Ramos (cell line): ENCODE results near the gene RAB3A.
"Not testable (repeated sequence)": the region's sequence is repeated elsewhere in the genome, so short reads cannot be mapped to it uniquely, and the experiment has no call there.

Experiments
- in situ Hi-C: fragments of 300-500 bp; cut with MboI; formaldehyde crosslinking; loops from one replicate; pipeline ENCODE4 v1.14.3; 2022; ENCODE audit warnings: low sequenced_read_pairs; ENCODE audit not compliant: unreplicated experiment

RAB3A gene

DNA sequence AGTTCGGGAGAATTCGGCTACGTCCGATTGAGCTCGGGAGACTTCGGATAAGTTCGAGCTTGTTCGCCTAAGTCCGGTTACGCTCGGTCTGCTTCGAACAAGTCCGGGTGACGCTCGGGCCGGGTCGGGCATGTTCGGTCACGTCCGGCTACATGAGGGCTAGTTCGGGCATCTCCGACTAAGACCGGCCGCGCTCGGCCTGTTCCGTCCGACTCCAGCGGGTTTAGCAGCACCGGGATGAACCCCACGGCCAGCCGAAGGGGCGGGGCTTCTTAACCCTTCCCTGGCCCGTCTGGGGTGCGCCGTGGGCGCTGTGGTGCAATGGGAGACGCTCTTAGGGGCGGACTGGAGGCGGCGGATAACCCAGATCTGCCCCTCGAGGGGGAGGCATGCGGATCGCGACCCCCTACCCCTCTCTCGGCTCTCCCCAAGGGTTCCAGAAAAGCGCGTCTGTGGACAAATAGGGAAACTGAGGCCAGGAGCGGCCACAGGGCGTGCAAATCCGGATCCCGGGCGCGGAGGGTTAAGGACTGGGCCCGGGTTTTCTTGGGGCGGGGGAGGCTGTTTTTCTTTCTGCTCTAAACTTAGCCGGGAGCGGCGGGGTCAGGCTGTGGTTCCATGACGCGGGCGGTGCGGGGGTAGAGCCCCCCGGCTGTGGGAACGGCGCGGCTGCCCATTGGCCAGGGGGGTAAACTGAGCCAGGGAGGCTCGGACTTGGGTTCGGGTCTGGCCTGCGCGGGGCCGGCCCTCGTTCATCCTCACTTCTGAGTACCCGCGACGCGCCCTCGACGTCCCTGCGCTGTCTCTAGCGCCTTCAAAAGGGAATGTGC is 20.9 kb upstream of the RAB3A start:
- in situ Hi-C loops: no loop called here

DNA sequence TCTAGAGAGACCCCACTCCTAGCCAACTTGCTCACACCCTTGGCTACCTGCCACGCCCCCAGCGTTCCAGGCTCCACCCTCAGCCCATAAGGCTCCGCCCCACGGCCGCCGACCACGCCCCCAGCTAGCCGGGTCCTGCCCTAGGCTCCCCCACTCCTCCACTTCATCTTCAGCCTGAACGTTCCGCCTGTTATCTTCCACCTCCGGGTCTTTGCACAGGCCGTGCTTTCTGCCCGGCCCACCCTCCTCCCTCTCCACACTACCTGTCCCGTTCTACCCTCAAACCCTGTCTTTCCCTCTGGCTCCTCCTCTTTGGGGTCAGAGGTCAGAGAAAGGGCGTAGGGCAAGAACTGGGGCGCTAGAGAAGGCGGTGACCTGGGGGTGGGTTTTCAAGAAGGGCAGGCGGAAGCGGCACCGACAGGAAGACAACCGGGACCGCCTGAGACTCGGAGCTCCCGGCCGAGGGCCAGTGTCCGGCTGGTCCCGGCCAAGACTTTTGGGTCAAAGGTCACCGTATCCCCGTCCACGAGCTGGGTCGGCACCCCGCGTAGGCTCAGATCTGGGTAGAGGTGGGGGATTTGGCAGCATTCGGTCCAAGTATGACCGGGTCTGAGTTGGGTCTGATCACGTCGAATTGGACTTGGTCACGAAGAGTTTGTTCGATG is 20.1 kb upstream of the RAB3A start:
- in situ Hi-C loops: no loop called here

DNA sequence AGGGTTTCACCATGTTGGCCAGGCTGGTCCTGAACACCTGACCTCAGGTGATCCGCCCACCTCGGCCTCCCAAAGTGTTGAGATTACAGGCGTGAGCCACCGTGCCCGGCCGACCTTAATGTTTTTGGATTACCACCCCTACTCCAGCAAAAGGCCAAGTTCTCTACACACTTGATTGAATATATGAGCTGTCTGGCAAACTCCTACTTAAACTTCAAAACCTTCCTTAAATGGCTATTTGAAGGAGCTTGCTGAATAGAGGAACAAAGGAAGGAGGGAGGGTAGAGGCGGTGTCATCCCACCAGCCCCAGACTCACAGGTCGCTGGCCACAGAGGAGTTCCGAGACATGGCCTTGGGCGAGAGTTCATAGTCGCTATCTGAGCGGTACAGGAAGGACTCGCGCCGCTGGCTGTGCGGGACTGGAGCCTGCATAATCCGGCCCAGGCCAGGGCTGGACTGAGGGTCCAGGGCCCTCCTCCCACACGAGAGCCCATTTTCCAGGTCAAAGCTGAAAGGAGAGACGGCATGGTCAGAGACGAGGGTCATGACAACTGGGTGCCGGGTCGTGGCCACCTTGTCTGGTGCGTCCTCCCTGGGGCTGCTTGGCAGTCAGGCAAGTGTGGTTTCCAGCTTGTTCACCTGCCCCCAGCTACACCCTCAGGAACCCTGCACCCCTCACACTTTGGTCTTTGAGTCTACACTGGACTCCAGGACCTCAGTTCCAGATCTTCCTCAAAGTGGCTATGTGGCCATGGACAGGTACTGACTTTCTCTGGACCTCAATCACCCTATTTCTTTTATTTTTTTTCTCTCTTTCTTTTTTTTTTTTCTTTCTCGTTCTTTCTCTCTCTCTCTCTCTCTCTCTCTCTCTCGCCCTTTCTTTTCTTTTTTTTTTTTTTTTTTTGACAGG is 18.2 kb upstream of the RAB3A start:
- in situ Hi-C loops: no loop called here

DNA sequence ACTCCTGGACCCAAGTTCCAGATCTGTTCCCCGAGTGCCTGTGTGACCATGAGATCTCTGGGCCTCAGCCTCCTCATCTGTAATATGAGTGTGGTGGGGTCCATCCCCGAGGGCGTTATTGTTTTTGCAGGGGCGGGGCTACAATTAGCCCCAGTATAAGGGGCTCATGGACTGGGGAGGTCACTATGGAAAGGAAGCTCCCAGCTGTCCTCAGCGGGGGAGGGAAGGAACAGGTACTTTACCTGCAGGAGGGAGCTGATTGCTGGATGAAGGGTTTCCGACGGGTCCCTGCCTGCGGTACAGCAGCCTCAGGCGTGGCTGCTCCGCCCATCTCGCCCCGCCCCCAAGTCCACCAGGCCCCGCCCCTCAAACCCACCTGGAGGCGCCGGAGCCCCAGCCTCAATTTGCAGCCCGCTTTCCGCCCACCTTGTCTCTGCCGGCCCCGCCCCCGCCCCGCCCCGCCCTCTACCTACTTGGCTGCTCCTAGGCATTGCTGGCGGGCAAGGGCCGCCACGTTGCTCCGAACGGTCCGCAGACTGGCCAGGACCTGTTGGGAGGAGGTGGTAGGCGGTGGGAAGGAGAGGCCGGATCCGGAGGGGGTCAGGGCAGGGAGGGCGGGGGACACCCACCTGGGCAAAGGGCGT is 16.9 kb upstream of the RAB3A start:
- in situ Hi-C loops: no loop called here

DNA sequence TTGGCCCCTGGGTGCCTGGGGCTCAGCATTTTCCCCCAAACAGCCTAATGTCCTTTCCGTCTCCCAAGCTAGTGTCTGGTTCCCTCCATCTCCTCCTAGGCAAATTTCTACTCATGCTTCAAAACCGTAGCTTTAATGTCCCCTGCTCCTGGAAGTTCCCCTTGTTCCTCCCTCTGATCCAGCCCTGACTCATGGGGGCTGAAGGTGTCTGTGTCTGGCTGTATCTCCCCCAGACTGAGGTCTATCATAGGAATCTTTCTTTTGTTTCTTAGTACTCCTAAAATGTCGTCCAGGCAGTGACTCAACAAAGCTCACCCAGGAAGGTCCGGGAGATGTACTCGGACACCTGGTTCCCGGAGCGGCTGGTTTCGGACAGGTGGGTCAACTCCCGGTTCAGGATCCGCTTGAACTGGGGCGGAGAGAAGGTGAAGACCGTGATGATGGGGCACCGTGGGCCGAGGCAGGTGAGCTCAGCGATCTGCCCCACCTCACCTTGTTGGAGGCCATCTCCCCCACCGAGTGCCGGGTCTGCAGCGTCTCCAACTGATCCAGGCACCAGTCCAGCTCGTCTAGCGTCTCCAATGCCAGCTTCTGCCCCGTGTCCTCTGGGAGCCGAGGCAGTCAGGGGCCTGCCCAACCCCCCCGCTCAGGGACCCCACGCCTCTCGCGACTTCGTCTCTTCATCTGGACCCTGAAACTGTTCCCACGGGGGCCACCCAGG is 16.2 kb upstream of the RAB3A start:
- in situ Hi-C loops: no loop called here

DNA sequence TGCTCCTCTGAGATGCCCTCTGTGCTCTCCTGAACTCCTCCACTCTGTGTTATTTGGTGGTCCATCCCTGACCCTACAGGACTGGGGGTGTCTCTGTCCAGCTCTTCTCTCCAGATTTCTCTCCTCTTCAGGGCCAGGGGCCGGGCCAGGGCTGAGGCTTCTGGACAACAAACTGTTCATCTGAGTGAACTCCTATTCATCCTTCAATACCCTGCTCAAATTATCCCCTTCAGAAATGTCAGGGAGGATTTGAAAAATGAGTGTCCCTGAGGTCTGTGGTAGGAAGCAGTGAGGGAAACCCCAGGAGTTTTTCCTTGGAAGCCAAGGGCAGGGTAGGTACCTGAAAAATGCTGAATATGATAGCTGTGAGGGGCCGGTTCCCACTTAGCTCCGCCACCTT is 14.8 kb upstream of the RAB3A start:
- in situ Hi-C loops: no loop called here

DNA sequence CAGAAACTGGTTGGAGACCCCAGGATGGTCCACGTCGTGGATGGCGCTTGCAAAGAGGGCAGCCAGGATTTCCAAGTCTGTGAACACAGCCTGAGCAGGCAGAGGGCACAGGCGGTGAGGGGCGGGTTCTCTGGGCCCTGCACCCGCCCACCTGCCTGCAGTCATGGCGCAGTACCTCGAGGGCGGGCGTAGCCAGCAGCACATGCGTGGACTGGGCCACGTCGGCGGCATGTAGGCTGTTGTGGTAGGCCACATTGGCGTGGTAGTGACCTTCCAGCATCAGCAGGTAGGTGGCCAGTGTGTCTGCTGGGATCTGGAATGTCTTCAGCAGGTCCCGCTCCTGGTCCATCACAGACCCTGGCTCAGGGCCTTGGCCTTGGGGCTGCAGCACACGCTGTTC is 14.3 kb upstream of the RAB3A start:
- in situ Hi-C loops: no loop called here

DNA sequence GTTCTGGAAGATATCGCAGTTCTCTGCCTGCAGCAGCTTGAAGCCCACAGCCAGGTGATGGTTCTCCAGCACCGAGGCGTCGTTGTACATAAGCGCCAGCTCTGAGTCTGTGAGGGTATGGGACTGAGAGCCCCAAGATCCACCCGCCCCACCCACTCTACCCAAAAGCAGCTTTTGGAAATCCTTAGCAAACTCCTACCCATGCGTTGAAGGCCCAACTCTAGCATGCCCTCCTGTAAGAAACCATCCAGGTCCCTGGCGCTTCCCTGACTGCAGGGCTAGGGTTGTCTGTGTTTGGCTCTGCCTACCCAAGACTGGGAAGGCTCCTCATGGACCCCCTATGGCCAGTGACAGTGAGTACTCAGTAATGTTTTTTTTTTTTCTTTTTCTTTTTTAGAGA is 12.9 kb upstream of the RAB3A start:
- in situ Hi-C loops: no loop called here

DNA sequence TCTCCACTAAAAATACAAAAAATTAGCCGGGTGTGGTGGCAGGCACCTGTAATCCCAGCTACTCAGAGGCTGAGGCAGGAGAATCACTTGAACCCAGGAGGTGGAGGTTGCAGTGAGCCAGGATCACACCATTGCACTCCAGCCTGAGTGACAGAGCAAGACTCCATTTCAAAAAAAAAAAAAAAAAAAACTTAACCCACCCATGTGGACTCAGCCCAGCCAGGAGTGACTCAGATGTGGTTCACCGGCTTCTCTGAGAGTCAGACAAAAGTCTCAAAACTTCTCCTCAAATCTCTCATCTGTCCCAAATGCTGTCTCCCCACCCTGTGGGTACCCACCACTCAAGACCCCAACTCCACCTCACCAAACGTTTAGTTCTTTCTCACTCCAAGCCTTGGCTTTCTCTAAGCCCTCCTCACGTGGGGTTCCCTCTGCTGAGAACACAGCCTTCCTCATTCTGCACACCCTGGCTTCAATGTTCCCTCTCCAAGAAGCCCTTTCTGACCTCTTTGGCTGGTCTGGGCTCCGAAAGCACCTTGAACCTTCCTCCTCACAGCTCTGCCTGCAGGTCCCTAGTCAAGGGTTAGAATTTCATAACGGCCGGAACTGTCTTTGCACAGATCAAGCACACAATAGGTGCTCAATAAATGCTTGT is 11.1 kb upstream of the RAB3A start:
- in situ Hi-C loops: no loop called here

DNA sequence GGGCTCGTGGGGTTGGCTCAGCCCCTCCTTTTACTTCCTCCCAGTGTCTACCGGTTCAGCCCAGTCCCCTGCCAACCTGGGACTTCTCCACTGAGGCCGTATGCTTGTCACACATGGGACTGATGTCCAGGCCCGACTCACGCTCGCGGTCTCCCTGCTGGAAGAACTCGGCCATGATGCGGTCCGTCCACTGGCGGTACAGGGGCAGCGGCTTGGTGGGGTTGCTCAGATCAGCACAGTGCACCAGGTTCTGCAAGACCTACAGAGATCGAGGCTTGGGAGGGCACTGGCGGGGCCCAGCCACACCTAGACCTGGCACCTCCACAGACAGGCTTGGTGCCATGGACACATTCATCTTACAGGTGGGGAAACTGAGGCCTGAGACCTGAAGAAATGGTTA is 7.8 kb upstream of the RAB3A start:
- in situ Hi-C loops: no loop called here

DNA sequence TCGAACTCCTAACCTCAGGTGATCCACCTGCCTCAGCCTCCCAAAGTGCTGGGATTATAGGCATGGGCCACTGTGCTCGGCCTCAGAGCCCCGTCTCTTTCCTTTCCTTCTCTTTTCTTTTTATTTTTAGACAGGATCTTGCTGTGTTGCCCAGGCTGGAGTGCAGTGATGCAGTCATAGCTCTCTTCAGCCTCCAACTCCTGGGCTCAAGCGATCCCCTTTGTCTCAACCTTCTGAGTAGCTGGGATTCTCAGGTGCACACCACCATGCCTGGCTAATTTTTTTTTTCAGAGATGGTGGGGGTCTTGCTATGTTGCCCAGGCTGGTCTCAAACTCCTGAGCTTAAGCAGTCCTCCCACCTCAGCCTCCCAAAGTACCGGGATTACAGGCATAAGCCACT is 6.1 kb upstream of the RAB3A start:
- in situ Hi-C loops: not testable (repeated sequence)

DNA sequence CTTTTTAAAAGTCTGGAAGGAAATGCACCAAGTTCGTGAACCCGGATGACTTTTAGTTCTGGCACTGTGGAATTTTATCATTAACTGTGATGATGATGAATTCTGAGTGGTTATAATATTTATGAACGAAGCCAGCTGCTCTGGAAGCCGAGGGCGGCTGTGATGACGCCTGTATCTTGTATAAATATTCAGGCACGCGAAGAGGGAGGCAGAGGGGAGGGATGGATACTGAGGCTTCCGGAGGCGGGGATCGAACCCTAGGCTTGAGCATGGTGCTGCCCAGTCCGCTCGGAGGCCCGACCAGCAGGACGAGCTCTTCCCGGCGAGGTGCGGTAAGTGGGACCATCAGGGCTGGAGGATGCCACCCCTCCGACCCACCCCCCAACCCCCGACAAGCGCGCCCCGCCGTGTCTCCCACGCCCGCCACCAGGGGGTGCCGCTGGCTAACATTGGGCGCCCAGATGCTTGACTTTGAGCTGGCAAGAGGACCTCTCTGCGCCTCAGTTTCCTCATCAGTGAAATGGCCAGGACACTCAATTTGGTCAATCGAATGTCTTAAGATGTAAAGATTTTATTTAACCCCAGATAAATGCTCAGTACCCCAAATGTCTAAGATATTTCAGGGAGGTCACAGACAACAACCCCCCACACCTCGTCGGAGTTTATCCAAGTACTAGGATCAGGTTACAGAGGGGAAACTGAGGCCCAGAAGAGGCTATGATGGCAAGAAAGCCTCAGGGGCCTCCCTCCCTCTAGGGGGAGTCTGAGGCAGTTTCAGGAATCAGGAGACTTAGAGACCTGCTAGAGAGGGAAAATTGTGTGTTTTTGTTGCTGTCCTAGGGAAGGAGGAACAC is 4.5 kb upstream of the RAB3A start:
- in situ Hi-C loops: no loop called here

DNA sequence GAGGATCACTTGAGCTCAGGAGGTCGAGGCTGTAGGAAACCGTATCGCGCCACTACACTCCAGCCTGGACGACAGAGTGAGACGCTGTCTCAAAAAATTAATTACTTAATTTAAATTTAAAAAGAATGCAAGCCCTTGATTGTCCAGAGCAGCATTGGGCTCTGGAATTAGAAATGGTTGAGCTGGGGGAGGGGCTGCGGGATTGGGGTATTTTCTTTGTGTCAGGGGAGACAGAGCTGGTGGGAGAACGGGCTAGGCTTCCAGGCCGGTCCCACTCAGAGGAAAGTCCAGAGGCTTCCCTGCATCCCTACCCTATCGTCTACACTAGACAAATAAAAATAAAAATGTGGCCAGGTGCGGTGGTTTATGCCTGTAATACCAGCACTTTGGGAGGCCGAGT is 2.2 kb upstream of the RAB3A start:
- in situ Hi-C loops: no loop called here

DNA sequence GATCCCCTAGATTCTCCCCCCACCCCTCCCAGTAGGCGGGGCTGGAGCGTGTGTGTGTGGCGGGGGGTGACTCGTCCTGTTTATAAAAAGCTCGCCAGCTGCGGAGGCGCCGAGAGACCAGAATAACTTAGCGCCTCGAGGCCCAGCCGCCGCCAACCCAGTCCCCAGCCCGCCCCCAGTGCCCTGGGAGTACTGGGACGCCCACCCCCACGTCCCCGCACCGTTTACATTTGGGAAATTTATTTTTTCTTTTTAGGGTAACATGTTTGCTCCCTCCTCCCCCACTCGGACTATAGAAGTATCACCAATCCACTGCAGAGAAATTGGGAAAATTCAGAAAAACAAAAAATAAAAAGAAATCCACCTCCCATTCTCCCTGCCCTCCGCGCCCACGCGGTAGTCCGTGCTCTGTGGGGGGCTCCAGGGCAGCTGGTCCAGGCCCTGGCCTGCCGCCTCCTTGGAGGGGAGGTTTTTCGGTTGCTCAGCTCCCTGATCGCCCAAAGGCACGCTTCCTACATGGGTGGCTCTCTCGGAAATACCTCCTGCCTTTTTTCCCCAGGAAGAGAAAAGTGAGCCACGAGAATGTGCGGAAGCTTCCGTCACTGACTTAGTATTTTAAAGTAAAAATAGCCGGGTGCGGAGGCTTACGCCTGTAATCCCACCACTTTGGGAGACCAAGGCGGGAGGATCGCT is 1.5 kb upstream of the RAB3A start:
- in situ Hi-C loops: no loop called here

DNA sequence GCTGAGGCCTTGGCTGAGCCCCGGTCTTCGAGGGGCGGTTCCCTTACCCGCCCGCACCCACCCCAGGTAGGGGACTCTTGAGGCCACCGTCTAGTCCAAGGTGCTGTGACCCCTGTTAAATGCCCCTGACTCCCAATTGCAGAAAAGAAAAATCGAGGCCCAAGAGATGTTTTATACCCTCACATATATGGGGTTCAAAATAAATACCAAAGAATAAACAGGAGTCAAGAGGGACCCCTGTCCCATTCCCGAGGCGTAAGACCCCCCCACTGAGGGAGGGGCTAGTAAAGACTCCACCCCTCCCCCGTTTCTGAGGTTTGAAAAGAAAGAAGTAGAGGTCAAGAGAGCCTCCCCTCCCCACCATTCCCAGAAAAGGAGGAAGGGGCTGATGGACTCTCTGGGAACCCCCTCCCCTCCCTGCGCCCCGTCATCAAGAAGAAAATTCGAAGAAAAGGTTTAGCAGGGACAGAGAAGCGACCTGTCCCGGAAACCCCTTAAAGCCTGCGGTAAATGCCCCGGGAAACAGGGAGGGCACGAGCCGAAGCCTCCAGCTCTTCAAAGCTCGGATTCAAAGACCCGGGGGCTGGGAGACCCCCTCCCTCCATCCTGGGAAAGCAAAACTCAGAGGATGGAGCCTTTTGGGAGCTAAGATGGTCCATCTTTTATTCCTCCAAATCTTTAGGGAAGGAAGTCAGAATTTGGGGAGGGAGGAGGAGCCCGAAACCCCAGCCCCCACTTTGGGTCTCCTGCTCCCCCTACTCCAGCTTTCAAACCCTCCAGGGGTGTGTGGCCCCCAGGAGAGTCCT is 755 bp upstream of the RAB3A start:
- in situ Hi-C loops: loop anchor here (5.0 kb wide), 1 partner anchor 203 kb away; no protein-coding TSS in a partner anchor

DNA sequence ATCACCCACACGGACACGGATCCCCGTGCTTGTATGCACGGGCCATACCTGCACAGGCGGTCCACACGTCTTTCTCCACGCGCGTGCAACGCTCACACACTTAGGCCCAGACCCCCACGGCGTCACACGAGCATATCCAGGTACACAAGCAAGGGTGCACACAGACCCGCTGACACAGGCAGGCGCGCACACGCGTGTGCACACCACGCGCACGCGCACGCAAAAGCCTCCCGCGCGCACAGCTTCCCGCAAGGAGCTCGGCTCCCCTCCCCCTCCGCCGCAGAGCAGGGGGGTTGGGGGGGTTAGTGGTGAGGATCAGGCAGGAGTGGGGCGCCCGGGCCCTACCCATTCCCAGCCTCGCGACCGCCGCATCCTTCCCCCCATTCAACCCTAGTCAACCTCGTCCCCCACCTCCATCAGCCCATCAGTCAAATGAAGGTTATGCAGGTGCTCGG is 407 bp downstream of the RAB3A start:
- in situ Hi-C loops: loop anchor here (5.0 kb wide), 1 partner anchor 204 kb away; no protein-coding TSS in a partner anchor
